Body of pancreas (tissue), 4 donors: ENCODE results near the gene PTPRN2. TPM values are rescaled to one million over a fixed set of nuclear protein-coding genes. Genes with fewer than 3 reads are reported as not detected.

ENCODE experiments used
- ATAC-seq: fragments of 150-250 bp; one replicate; pipeline ENCODE4 v1.9.1; 2016
- DNase-seq, 4 donors: peaks; one replicate each; pipeline ENCODE4 v3.0.0-alpha.2; 2019
- H3K27ac ChIP-seq, 4 donors: fragments of 200-600 bp; sonication (generic); 1 replicate in 3 of 4; 2 replicates in 1 of 4; pipeline versions ENCODE4 v1.5.1 to v1.6.1; 2016 to 2019; ENCODE audit warnings: mild to moderate bottlenecking in 1 of 4, mixed read lengths in 1 of 4, moderate library complexity in 1 of 4
- H3K27me3 ChIP-seq, 2 donors: fragments of 200-600 bp; sonication (generic); one replicate each; pipeline ENCODE4 v1.6.0; 2016; ENCODE audit warnings: mild to moderate bottlenecking in 1 of 2
- H3K36me3 ChIP-seq, 2 donors: fragments of 200-600 bp; sonication (generic); replicated peaks in 1 of 2; 2 replicates each; pipeline ENCODE4 v1.5.1; 2016; ENCODE audit warnings: low read depth in 2 of 2; ENCODE audit not compliant: insufficient read depth in 1 of 2
- H3K4me1 ChIP-seq: fragments of 200-600 bp; sonication (generic); one replicate; pipeline ENCODE4 v1.6.0; 2016
- H3K4me3 ChIP-seq, 2 donors: fragments of 200-600 bp; sonication (generic); 1 replicate in 1 of 2; 2 replicates in 1 of 2; pipeline ENCODE4 v1.5.1; 2016 to 2019
- H3K9me3 ChIP-seq, 3 donors: fragments of 200-600 bp; sonication (generic); 1 replicate in 2 of 3; 2 replicates in 1 of 3; pipeline ENCODE4 v1.5.1; 2016
- CTCF ChIP-seq, 7 experiments: fragments of 450-650 bp in 4 of 7; fragments of 200-600 bp in 3 of 7; sonication (generic) in 3 of 7; IDR thresholded peaks; one replicate each; pipeline ENCODE4 v1.5.1; 2016 to 2019; ENCODE audit warnings: antibody characterized with exemption in 7 of 7
- POLR2A ChIP-seq, 3 donors: fragments of 450-650 bp; IDR thresholded peaks; one replicate each; pipeline ENCODE4 v1.6.1; 2016; ENCODE audit warnings: antibody characterized with exemption in 3 of 3, mild to moderate bottlenecking in 2 of 3
- WGBS, 2 donors: methylation state at CpG; one replicate each; pipeline ENCODE4 v1.1.5; 2017; 5-methylcytosine and 5-hydroxymethylcytosine counted together
- intact Hi-C: fragments of 100-400 bp; cut with DNase I; formaldehyde crosslinking; loops from one replicate; pipeline ENCODE4 v1.15.1; 2023
- total RNA-seq, 2 donors: library from RNA; depleted of rRNA; stranded (reverse); fragments of >200 nt; gene quantifications; one replicate each; pipeline ENCODE4 v1.1.0, GENCODE V29; 2016

PTPRN2 gene
- total RNA-seq, 2 donors from 2014 or later, result 31.6 to 76.1 TPM

GRCh38 chr7:158467562-158467961, 120.1 kb downstream of the PTPRN2 start:
- no peak for TF ChIP-seq CTCF (IDR thresholded peaks at IDR 0.05)
- no peak for TF ChIP-seq POLR2A (IDR thresholded peaks at IDR 0.05)
- Histone ChIP-seq H3K27ac (no peak overlapping the region), H3K4me3 (no peak overlapping the region), H3K4me1 (no peaks in the 10 kb centered on the region), H3K9me3 (no peaks in the 10 kb centered on the region), H3K36me3 (no peaks in the 10 kb centered on the region), H3K27me3 (no peaks in the 10 kb centered on the region)
- 74 to 86% methylated on average over 7 of the region's 7 CpGs for WGBS, 2 donors
- ATAC-seq (no peak), DNase-seq (no peak)
- intact Hi-C loops, result no loop called here

- no peak for ATAC-seq
- Histone ChIP-seq H3K4me3 (no peak overlapping the region), H3K27me3 (no peaks in the 10 kb centered on the region), H3K36me3 (no peaks in the 10 kb centered on the region), H3K9me3 (no peaks in the 10 kb centered on the region), H3K27ac (no peak overlapping the region), H3K4me1 (no peaks in the 10 kb centered on the region)
- 90 to 93% methylated on average over 4 of the region's 4 CpGs for whole genome bisulfite sequencing, 2 donors
- TF ChIP-seq CTCF (IDR thresholded peaks at IDR 0.05) (no peak), POLR2A (IDR thresholded peaks at IDR 0.05) (no peak)
- no peak for DNase-seq
- intact Hi-C loops, result no loop called here
These were observed 124.3 kb downstream of the PTPRN2 start for GRCh38 chr7:158463317-158463716.

- no peaks in the 10 kb centered on the region for H3K27me3 ChIP-seq
- no peaks in the 10 kb centered on the region for H3K36me3 ChIP-seq
- no peak for ATAC-seq
- TF ChIP-seq CTCF (IDR thresholded peaks at IDR 0.05), result no peak
- no peak for TF ChIP-seq POLR2A (IDR thresholded peaks at IDR 0.05)
- WGBS, 2 donors, result 84 to 86% methylated on average over 11 of the region's 11 CpGs
- no peaks in the 10 kb centered on the region for H3K9me3 ChIP-seq
- H3K4me1 ChIP-seq, result no peaks in the 10 kb centered on the region
- DNase-seq, result no peak
- no peak overlapping the region for H3K4me3 ChIP-seq
- H3K27ac ChIP-seq, result no peak overlapping the region
- intact Hi-C loops, result no loop called here
These were observed 125.8 kb downstream of the PTPRN2 start for GRCh38 chr7:158461824-158462223.

- TF ChIP-seq CTCF (IDR thresholded peaks at IDR 0.05), result no peak
- TF ChIP-seq POLR2A (IDR thresholded peaks at IDR 0.05), result no peak
- H3K27ac ChIP-seq, result no peak overlapping the region
- no peaks in the 10 kb centered on the region for H3K9me3 ChIP-seq
- H3K36me3 ChIP-seq, result no peaks in the 10 kb centered on the region
- 73 to 82% methylated on average over 5 to 6 of the region's 6 CpGs for WGBS, 2 donors
- no peak for DNase-seq
- no peak overlapping the region for H3K4me3 ChIP-seq
- no peaks in the 10 kb centered on the region for H3K4me1 ChIP-seq
- no peak for ATAC-seq
- H3K27me3 ChIP-seq, result no peaks in the 10 kb centered on the region
- intact Hi-C loops, result no loop called here
These were observed 127.0 kb downstream of the PTPRN2 start for GRCh38 chr7:158460665-158461064.

GRCh38 chr7:158458716-158459282, 128.8 kb downstream of the PTPRN2 start:
- Histone ChIP-seq H3K4me3 (no peak overlapping the region), H3K27me3 (no peaks in the 10 kb centered on the region), H3K9me3 (no peaks in the 10 kb centered on the region), H3K36me3 (no peaks in the 10 kb centered on the region), H3K27ac (no peak overlapping the region), H3K4me1 (no peaks in the 10 kb centered on the region)
- TF ChIP-seq POLR2A (IDR thresholded peaks at IDR 0.05) (no peak), CTCF (IDR thresholded peaks at IDR 0.05) (no peak)
- no peak for ATAC-seq
- 52 to 83% methylated on average over 4 to 13 of the region's 13 CpGs for WGBS, 2 donors
- intact Hi-C loops, result no loop called here
- DNase-seq, result no peak
